Body of pancreas (tissue), 4 donors: ENCODE measurements around the gene HYAL2. TPM values are rescaled to one million over a fixed set of nuclear protein-coding genes. Genes with fewer than 3 reads are reported as not detected.
"Not testable (repeated sequence)": the region's sequence is repeated elsewhere in the genome, so short reads cannot be mapped to it uniquely, and the experiment has no call there.

ENCODE experiments used
- ATAC-seq: fragments of 150-250 bp; one replicate; pipeline ENCODE4 v1.9.1; 2016
- DNase-seq, 4 donors: peaks; one replicate each; pipeline ENCODE4 v3.0.0-alpha.2; 2019
- H3K27ac ChIP-seq, 4 donors: fragments of 200-600 bp; sonication (generic); 1 replicate in 3 of 4; 2 replicates in 1 of 4; pipeline versions ENCODE4 v1.5.1 to v1.6.1; 2016 to 2019; ENCODE audit warnings: mild to moderate bottlenecking in 1 of 4, mixed read lengths in 1 of 4, moderate library complexity in 1 of 4
- H3K27me3 ChIP-seq, 2 donors: fragments of 200-600 bp; sonication (generic); one replicate each; pipeline ENCODE4 v1.6.0; 2016; ENCODE audit warnings: mild to moderate bottlenecking in 1 of 2
- H3K36me3 ChIP-seq, 2 donors: fragments of 200-600 bp; sonication (generic); replicated peaks in 1 of 2; 2 replicates each; pipeline ENCODE4 v1.5.1; 2016; ENCODE audit warnings: low read depth in 2 of 2; ENCODE audit not compliant: insufficient read depth in 1 of 2
- H3K4me1 ChIP-seq: fragments of 200-600 bp; sonication (generic); one replicate; pipeline ENCODE4 v1.6.0; 2016
- H3K4me3 ChIP-seq, 2 donors: fragments of 200-600 bp; sonication (generic); 1 replicate in 1 of 2; 2 replicates in 1 of 2; pipeline ENCODE4 v1.5.1; 2016 to 2019
- H3K9me3 ChIP-seq, 3 donors: fragments of 200-600 bp; sonication (generic); 1 replicate in 2 of 3; 2 replicates in 1 of 3; pipeline ENCODE4 v1.5.1; 2016
- CTCF ChIP-seq, 7 experiments: fragments of 450-650 bp in 4 of 7; fragments of 200-600 bp in 3 of 7; sonication (generic) in 3 of 7; IDR thresholded peaks; one replicate each; pipeline ENCODE4 v1.5.1; 2016 to 2019; ENCODE audit warnings: antibody characterized with exemption in 7 of 7
- POLR2A ChIP-seq, 3 donors: fragments of 450-650 bp; IDR thresholded peaks; one replicate each; pipeline ENCODE4 v1.6.1; 2016; ENCODE audit warnings: antibody characterized with exemption in 3 of 3, mild to moderate bottlenecking in 2 of 3
- WGBS, 2 donors: methylation state at CpG; one replicate each; pipeline ENCODE4 v1.1.5; 2017; 5-methylcytosine and 5-hydroxymethylcytosine counted together
- intact Hi-C: fragments of 100-400 bp; cut with DNase I; formaldehyde crosslinking; loops from one replicate; pipeline ENCODE4 v1.15.1; 2023
- total RNA-seq, 2 donors: library from RNA; depleted of rRNA; stranded (reverse); fragments of >200 nt; gene quantifications; one replicate each; pipeline ENCODE4 v1.1.0, GENCODE V29; 2016

Gene HYAL2
- total RNA-seq, 2 donors from 2014 or later, result 35.6 to 48.3 TPM

- Histone ChIP-seq H3K4me3 (no peak overlapping the region), H3K27me3 (no peaks in the 10 kb centered on the region), H3K9me3 (no peaks in the 10 kb centered on the region), H3K36me3 (no peaks in the 10 kb centered on the region), H3K27ac (no peak overlapping the region), H3K4me1 (peaks cover 41% of the 10 kb centered on the region)
- WGBS, 2 donors, result 74 to 85% methylated on average over 27 to 59 of the region's 65 CpGs
- no peak for TF ChIP-seq POLR2A (IDR thresholded peaks at IDR 0.05)
- TF ChIP-seq CTCF (IDR thresholded peaks at IDR 0.05), result no peak
- intact Hi-C loops, result loop anchor here (10.0 kb wide), 1 partner anchor 81 kb away; the partner anchor contains the start of gene GNAT1
- no peak for ATAC-seq
- no peak for DNase-seq
These were observed 47.2 kb downstream of the HYAL2 start for GRCh38 chr3:50275141-50275995.

GRCh38 chr3:50274371-50275104 lies 48.0 kb downstream of the HYAL2 start:
- DNase-seq (peak; percentile 68 to 71 (median 70)), ATAC-seq (no peak)

GRCh38 chr3:50273689-50274065 lies 48.9 kb downstream of the HYAL2 start:
- Histone ChIP-seq H3K36me3 (no peaks in the 10 kb centered on the region), H3K4me1 (peaks cover 56% of the 10 kb centered on the region), H3K4me3 (no peak overlapping the region), H3K27me3 (no peaks in the 10 kb centered on the region), H3K27ac (peak overlapping the region in 1 of 4 donors; percentile 10), H3K9me3 (no peaks in the 10 kb centered on the region)
- intact Hi-C loops, result loop anchor here (5.0 to 10.0 kb wide), 2 partner anchors 41 to 79 kb away; partner anchors contain the start of gene GNAT1
- ATAC-seq (no peak), DNase-seq (no peak)
- TF ChIP-seq POLR2A (IDR thresholded peaks at IDR 0.05), result no peak
- TF ChIP-seq CTCF (IDR thresholded peaks at IDR 0.05), result no peak
- WGBS, 2 donors, result 71 to 83% methylated on average over 21 to 31 of the region's 31 CpGs

More at GRCh38 chr3:50274371-50275104, 48.0 kb downstream of the HYAL2 start:
- Histone ChIP-seq H3K36me3 (no peaks in the 10 kb centered on the region), H3K4me3 (no peak overlapping the region), H3K9me3 (no peaks in the 10 kb centered on the region), H3K27me3 (no peaks in the 10 kb centered on the region), H3K27ac (peak overlapping the region in 1 of 4 donors; percentile 10), H3K4me1 (peaks cover 49% of the 10 kb centered on the region)
- intact Hi-C loops, result loop anchor here (5.0 to 10.0 kb wide), 2 partner anchors 42 to 80 kb away; partner anchors contain the start of gene GNAT1
- no peak for TF ChIP-seq POLR2A (IDR thresholded peaks at IDR 0.05)
- TF ChIP-seq CTCF (IDR thresholded peaks at IDR 0.05), result peak; percentile 43 to 75 (median 61)
- WGBS, 2 donors, result 50 to 51% methylated on average over 20 to 26 of the region's 26 CpGs

GRCh38 chr3:50272911-50273688 lies 49.4 kb downstream of the HYAL2 start:
- Histone ChIP-seq H3K36me3 (no peaks in the 10 kb centered on the region), H3K27ac (peak overlapping the region in 3 of 4 donors; percentile 93 to 97 (median 94)), H3K9me3 (no peaks in the 10 kb centered on the region), H3K4me3 (no peak overlapping the region), H3K27me3 (no peaks in the 10 kb centered on the region), H3K4me1 (peaks cover 62% of the 10 kb centered on the region)
- intact Hi-C loops, result loop anchor here (5.0 to 10.0 kb wide), 2 partner anchors 41 to 78 kb away; partner anchors contain the start of gene GNAT1
- WGBS, 2 donors, result 3 to 16% methylated on average over 8 to 61 of the region's 61 CpGs
- ATAC-seq (peak; percentile 70), DNase-seq (peak; percentile 86 to 91 (median 90))
- TF ChIP-seq POLR2A (IDR thresholded peaks at IDR 0.05), result peak in 2 of 3 donors; percentile 18 to 24
- peak; percentile 94 to 99 (median 99) for TF ChIP-seq CTCF (IDR thresholded peaks at IDR 0.05)

GRCh38 chr3:50272538-50272910 lies 50.0 kb downstream of the HYAL2 start:
- peak overlapping the region in 3 of 4 donors; percentile 93 to 97 (median 94) for H3K27ac ChIP-seq
- 54 to 59% methylated on average over 10 of the region's 10 CpGs for WGBS, 2 donors
- DNase-seq, H3K9me3 ChIP-seq, H3K36me3 ChIP-seq, ATAC-seq, H3K27me3 ChIP-seq, H3K4me3 ChIP-seq: not testable (repeated sequence)
- H3K4me1 ChIP-seq, result peaks cover 68% of the 10 kb centered on the region
- intact Hi-C loops, result loop anchor here (5.0 to 10.0 kb wide), 2 partner anchors 40 to 78 kb away; partner anchors contain the start of gene GNAT1
